Liver (tissue), 9 donors: Measurements from ENCODE around the gene NUB1. TPM values are rescaled to one million over a fixed set of nuclear protein-coding genes. Genes with fewer than 3 reads are reported as not detected.

ENCODE experiments used
- DNase-seq: peaks from one replicate; pipeline ENCODE4 v3.0.0-alpha.2; 2017; ENCODE audit warnings: low spot score
- H3K27ac ChIP-seq, 2 donors: one replicate each; pipeline ENCODE4 v1.7.0; 2013; ENCODE audit warnings: inconsistent platforms in 2 of 2, low read length in 2 of 2, control low read depth in 1 of 2, low read depth in 1 of 2, mild to moderate bottlenecking in 1 of 2
- H3K27me3 ChIP-seq, 4 donors: one replicate each; pipeline versions ENCODE4 v1.6.1 to v1.7.0; 2013; ENCODE audit warnings: low read length in 3 of 4, inconsistent platforms in 1 of 4, mild to moderate bottlenecking in 1 of 4, moderate library complexity in 1 of 4; ENCODE audit not compliant: control insufficient read depth in 4 of 4, insufficient read depth in 4 of 4
- H3K36me3 ChIP-seq, 4 donors: one replicate each; pipeline versions ENCODE4 v1.6.1 to v1.7.0; 2013; ENCODE audit warnings: low read length in 3 of 4, mild to moderate bottlenecking in 3 of 4, low read depth in 1 of 4, moderate library complexity in 1 of 4; ENCODE audit not compliant: control insufficient read depth in 4 of 4, insufficient read depth in 3 of 4
- H3K4me1 ChIP-seq, 4 donors: one replicate each; pipeline versions ENCODE4 v1.6.1 to v1.7.0; 2013; ENCODE audit warnings: low read length in 3 of 4, mild to moderate bottlenecking in 3 of 4, moderate library complexity in 1 of 4; ENCODE audit not compliant: control insufficient read depth in 4 of 4, insufficient read depth in 4 of 4
- H3K4me3 ChIP-seq, 3 donors: one replicate each; pipeline versions ENCODE4 v1.6.1 to v1.7.0; 2013; ENCODE audit warnings: low read length in 3 of 3, control low read depth in 1 of 3, low read depth in 1 of 3, mild to moderate bottlenecking in 1 of 3
- H3K9ac ChIP-seq, 2 donors: one replicate each; pipeline ENCODE4 v1.7.0; 2013; ENCODE audit warnings: low read length in 2 of 2, mild to moderate bottlenecking in 2 of 2, moderate library complexity in 2 of 2, control low read depth in 1 of 2, low read depth in 1 of 2
- H3K9me3 ChIP-seq, 4 donors: one replicate each; pipeline versions ENCODE4 v1.6.1 to v1.7.0; 2013; ENCODE audit warnings: low read length in 3 of 4; ENCODE audit not compliant: control insufficient read depth in 4 of 4
- ATF3 ChIP-seq: IDR thresholded peaks from 2 replicates; pipeline ENCODE4 v1.6.1; 2016; ENCODE audit warnings: antibody characterized with exemption
- CTCF ChIP-seq: fragments of 150-350 bp; IDR thresholded peaks from 2 replicates; pipeline ENCODE4 v1.5.1; 2017; ENCODE audit warnings: improper control_type of control experiment, low read depth, low read length; ENCODE audit not compliant: missing input control
- EGR1 ChIP-seq, 2 donors: IDR thresholded peaks; 2 replicates each; pipeline ENCODE4 v1.6.1; 2016 to 2018; ENCODE audit warnings: antibody characterized with exemption in 2 of 2, low read depth in 2 of 2
- FOXA1 ChIP-seq: IDR thresholded peaks from 2 replicates; pipeline ENCODE4 v1.6.1; 2016; ENCODE audit warnings: antibody characterized with exemption
- FOXA2 ChIP-seq: IDR thresholded peaks from 2 replicates; pipeline ENCODE4 v1.6.1; 2016; ENCODE audit warnings: antibody characterized with exemption
- HNF4A ChIP-seq, 2 donors: conservative IDR thresholded peaks; 2 replicates each; pipeline ENCODE4 v1.6.1; 2016; ENCODE audit warnings: antibody characterized with exemption in 2 of 2, mild to moderate bottlenecking in 2 of 2
- HNF4G ChIP-seq: IDR thresholded peaks from 2 replicates; pipeline ENCODE4 v1.6.1; 2016; ENCODE audit warnings: antibody characterized with exemption
- JUND ChIP-seq, 2 donors: IDR thresholded peaks; 2 replicates each; pipeline ENCODE4 v1.6.1; 2016; ENCODE audit warnings: antibody characterized with exemption in 2 of 2
- MAX ChIP-seq: IDR thresholded peaks from 2 replicates; pipeline ENCODE4 v1.6.1; 2016; ENCODE audit warnings: antibody characterized with exemption
- NR2F2 ChIP-seq: IDR thresholded peaks from 2 replicates; pipeline ENCODE4 v1.6.1; 2016; ENCODE audit warnings: antibody characterized with exemption
- RAD21 ChIP-seq, 2 donors: IDR thresholded peaks; 2 replicates each; pipeline ENCODE4 v1.6.1; 2016; ENCODE audit warnings: antibody characterized with exemption in 2 of 2, mild to moderate bottlenecking in 2 of 2
- REST ChIP-seq: IDR thresholded peaks from 2 replicates; pipeline ENCODE4 v1.6.1; 2016; ENCODE audit warnings: antibody characterized with exemption, mild to moderate bottlenecking
- TAF1 ChIP-seq: conservative IDR thresholded peaks from 2 replicates; pipeline ENCODE4 v1.6.1; 2016; ENCODE audit warnings: antibody characterized with exemption, mild to moderate bottlenecking
- YY1 ChIP-seq: IDR thresholded peaks from 2 replicates; pipeline ENCODE4 v1.6.1; 2016; ENCODE audit warnings: antibody characterized with exemption, mild to moderate bottlenecking
- WGBS: extraction: QIAGEN DNeasy Blood & Tissue Kit; methylation state at CpG from one replicate; pipeline ENCODE4 v1.1.7; 2013; 5-methylcytosine and 5-hydroxymethylcytosine counted together
- polyA plus RNA-seq, 2 donors: library from polyadenylated mRNA; stranded (reverse) in 1 of 2; unstranded in 1 of 2; fragments of 200-250 nt in 1 of 2; fragments of >200 nt in 1 of 2; fragmentation: Nextera tagmentation in 1 of 2; extraction: Ambion mirVana in 1 of 2; gene quantifications; one replicate each; pipeline versions ENCODE4 v1.2.1 to v1.2.3, GENCODE V29; 2013 to 2015
- total RNA-seq, 2 donors: library from RNA; depleted of rRNA; stranded (reverse); fragments of >200 nt; gene quantifications; one replicate each; pipeline ENCODE4 v1.2.3, GENCODE V29; 2014
- donor health status: healthy.
- donor health status: healthy.
- donor health status: healthy.
- donor health status: healthy.
- donor health status: healthy.

NUB1 gene
- total and polyA plus RNA-seq, 4 donors: 14.0 to 27.9 (median 18.8) TPM

- Histone ChIP-seq H3K9ac (no peak overlapping the region), H3K27ac (no peak overlapping the region), H3K27me3 (peaks cover 0 to 5% (median 0%) of the 10 kb centered on the region in 4 donors), H3K4me3 (no peak overlapping the region), H3K36me3 (peaks cover 0 to 13% (median 5%) of the 10 kb centered on the region in 4 donors), H3K4me1 (peaks cover 2 to 12% (median 6%) of the 10 kb centered on the region in 4 donors), H3K9me3 (no peaks in the 10 kb centered on the region)
- DNase-seq: no peak
- WGBS: 31% methylated on average over 37 of the region's 37 CpGs
- TF ChIP-seq HNF4G (no peak), CTCF (no peak), JUND (IDR thresholded peaks at IDR 0.05) (no peak), ATF3 (no peak)
These were observed 40.7 kb downstream of the NUB1 start for GRCh38 chr7:151382079-151382885.

- Histone ChIP-seq H3K9me3 (no peaks in the 10 kb centered on the region), H3K27ac (no peak overlapping the region), H3K4me3 (no peak overlapping the region), H3K9ac (no peak overlapping the region), H3K36me3 (no peaks in the 10 kb centered on the region), H3K27me3 (peaks cover 0 to 5% (median 0%) of the 10 kb centered on the region in 4 donors), H3K4me1 (peaks cover 2 to 12% (median 6%) of the 10 kb centered on the region in 4 donors)
- WGBS: 83% methylated on average over 15 of the region's 15 CpGs
- TF ChIP-seq HNF4A (conservative IDR thresholded peaks at IDR 0.05) (no peak), JUND (IDR thresholded peaks at IDR 0.05) (no peak)
- no peak for DNase-seq
These were observed 42.2 kb downstream of the NUB1 start for GRCh38 chr7:151383638-151384351.

- peaks cover 2 to 12% (median 6%) of the 10 kb centered on the region in 4 donors for H3K4me1 ChIP-seq
- WGBS: 87% methylated on average over 6 of the region's 6 CpGs
- TF ChIP-seq FOXA2: no peak
- DNase-seq: no peak
- no peaks in the 10 kb centered on the region for H3K9me3 ChIP-seq
- H3K27ac ChIP-seq: no peak overlapping the region
- H3K36me3 ChIP-seq: no peaks in the 10 kb centered on the region
- peaks cover 0 to 5% (median 0%) of the 10 kb centered on the region in 4 donors for H3K27me3 ChIP-seq
- no peak overlapping the region for H3K4me3 ChIP-seq
- H3K9ac ChIP-seq: no peak overlapping the region
These were observed 42.7 kb downstream of the NUB1 start for GRCh38 chr7:151384352-151384697.

- H3K4me3 ChIP-seq: no peak overlapping the region
- no peak for DNase-seq
- H3K36me3 ChIP-seq: no peaks in the 10 kb centered on the region
- peaks cover 0 to 5% (median 0%) of the 10 kb centered on the region in 4 donors for H3K27me3 ChIP-seq
- 89% methylated on average over 26 of the region's 26 CpGs for WGBS
- H3K9me3 ChIP-seq: no peaks in the 10 kb centered on the region
- H3K27ac ChIP-seq: no peak overlapping the region
- peaks cover 2 to 12% (median 6%) of the 10 kb centered on the region in 4 donors for H3K4me1 ChIP-seq
- no peak overlapping the region for H3K9ac ChIP-seq
- TF ChIP-seq NR2F2 (no peak), MAX (no peak), TAF1 (no peak), FOXA1 (no peak), FOXA2 (no peak), YY1 (no peak), REST (no peak), EGR1 (IDR thresholded peaks at IDR 0.05; ENCODE audit: low read depth in 2 of 2) (no peak), RAD21 (IDR thresholded peaks at IDR 0.05) (no peak), HNF4A (conservative IDR thresholded peaks at IDR 0.05) (no peak)
These were observed 43.4 kb downstream of the NUB1 start for GRCh38 chr7:151384776-151385625.
